ENCODE data around the gene FAM98C. TPM values are rescaled to one million over a fixed set of nuclear protein-coding genes. Genes with fewer than 3 reads are reported as not detected.

The FAM98C gene
- total RNA-seq, 1 donor: 7.8 TPM

DNA sequence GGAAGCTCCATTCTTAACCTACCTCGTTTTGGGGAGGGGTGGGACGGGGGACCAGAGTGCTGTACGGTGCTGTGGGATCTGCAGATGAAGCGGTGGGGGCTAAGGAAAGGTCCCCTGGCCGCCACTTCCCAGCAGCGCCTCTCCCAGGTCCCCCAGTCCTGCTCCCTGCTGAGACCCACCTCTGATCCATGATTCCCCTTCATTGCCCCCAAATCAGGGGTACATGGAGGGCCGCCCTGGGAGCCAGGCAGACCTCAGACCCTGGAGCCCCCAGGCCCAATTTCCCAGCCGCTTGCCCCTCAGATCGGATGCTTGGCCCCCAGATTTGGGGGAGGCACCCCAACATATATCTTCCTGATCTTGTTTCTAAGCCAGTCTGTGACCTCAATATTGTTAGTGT is 3.8 kb upstream of the FAM98C start:
- H3K4me3 ChIP-seq (ENCODE audit: low read depth, low read length): no peak overlapping the region
- TF ChIP-seq, protein P1, sequence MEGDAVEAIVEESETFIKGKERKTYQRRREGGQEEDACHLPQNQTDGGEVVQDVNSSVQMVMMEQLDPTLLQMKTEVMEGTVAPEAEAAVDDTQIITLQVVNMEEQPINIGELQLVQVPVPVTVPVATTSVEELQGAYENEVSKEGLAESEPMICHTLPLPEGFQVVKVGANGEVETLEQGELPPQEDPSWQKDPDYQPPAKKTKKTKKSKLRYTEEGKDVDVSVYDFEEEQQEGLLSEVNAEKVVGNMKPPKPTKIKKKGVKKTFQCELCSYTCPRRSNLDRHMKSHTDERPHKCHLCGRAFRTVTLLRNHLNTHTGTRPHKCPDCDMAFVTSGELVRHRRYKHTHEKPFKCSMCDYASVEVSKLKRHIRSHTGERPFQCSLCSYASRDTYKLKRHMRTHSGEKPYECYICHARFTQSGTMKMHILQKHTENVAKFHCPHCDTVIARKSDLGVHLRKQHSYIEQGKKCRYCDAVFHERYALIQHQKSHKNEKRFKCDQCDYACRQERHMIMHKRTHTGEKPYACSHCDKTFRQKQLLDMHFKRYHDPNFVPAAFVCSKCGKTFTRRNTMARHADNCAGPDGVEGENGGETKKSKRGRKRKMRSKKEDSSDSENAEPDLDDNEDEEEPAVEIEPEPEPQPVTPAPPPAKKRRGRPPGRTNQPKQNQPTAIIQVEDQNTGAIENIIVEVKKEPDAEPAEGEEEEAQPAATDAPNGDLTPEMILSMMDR (IDR thresholded peaks at IDR 0.05; ENCODE audit: insufficient read depth, low read depth, low read length): no peak
- no peak for DNase-seq (ENCODE audit: low read depth)

DNA sequence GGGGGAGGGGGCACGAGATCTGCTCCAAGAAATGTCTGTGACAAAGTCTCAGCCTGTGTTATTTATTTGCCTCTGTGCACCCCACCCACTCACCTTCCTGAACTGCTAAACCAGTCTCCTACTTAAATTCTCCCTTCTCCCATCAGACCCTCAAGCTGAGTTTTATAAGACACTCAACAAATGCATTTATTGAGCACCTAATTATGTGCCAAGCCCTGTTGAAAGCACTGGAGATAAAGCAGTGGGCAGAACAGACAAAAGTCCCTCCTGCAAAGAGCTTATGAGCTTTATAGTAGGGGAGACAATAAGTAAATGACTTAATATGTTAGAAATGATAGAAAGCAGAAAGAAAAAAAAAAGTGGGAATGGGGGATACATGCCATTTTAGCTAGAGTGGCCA is 3.4 kb upstream of the FAM98C start:
- TF ChIP-seq, protein P1 (IDR thresholded peaks at IDR 0.05; ENCODE audit: insufficient read depth, low read depth, low read length): no peak

DNA sequence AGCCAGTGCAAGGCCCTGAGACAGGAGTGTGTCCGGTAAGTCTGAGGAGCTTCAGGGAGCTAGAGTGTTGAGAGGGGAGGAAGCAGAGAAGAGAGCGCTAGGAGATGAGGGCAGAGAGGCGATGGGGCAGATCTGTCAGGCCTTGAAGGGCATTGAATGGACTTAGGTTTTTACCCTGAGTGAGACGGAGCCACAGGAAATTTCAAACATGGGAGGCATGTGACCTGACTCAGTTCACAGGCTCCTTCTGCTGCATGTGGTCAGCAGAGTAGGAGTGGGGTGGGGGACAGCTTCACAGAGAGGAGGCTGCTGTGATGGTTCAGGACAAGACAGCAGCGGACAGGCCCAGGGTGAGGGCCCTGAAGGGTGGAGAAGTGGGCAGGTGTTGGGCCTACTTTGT is 2.5 kb upstream of the FAM98C start:
- H3K4me3 ChIP-seq (ENCODE audit: low read depth, low read length): no peak overlapping the region
- TF ChIP-seq, protein P1 (IDR thresholded peaks at IDR 0.05; ENCODE audit: insufficient read depth, low read depth, low read length): no peak
- no peak for DNase-seq (ENCODE audit: low read depth)

More for the DNA sequence above, 3.4 kb upstream of the FAM98C start:
- no peak for DNase-seq (ENCODE audit: low read depth)
- H3K4me3 ChIP-seq (ENCODE audit: low read depth, low read length): no peak overlapping the region

DNA sequence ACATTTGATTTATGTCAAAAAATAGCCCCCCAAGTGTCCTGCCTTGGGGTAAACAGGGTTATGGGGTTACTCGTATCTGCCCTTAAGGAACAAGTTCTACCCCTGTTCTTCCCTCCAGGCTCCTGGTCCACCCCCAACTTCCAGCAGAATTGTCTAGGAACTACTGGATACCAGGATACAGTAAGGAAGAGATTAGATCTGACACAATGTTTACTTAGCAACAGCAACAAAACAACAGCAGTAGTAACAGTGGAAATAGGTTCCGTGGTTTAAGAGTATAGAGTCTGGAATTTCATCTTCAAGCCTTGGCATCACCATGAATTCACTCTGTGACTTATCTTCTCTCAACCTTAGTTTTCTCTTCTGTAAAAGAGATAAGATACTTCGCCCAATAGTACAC is 1.7 kb upstream of the FAM98C start:
- peak; percentile 22 for DNase-seq (ENCODE audit: low read depth)
- TF ChIP-seq, protein P1 (IDR thresholded peaks at IDR 0.05; ENCODE audit: insufficient read depth, low read depth, low read length): no peak
- no peak overlapping the region for H3K4me3 ChIP-seq (ENCODE audit: low read depth, low read length)

DNA sequence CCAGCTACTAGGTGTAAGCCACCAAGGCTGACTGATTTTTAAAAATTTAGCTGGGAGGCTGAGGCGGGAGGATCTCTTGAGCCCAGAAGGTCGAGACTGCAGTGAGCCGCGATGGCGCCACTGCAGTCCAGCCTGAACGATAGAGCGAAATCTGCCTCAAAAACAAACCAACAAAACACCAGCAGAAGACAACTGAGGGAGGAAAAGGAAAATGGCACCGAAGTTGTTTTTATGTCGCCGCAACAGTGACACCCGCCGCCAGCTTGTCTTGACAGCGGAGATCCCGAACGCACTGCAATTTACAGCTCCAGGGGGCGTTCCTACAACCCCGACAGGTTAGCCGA is 298 bp upstream of the FAM98C start:
- peak overlapping the region; percentile 59 for H3K4me3 ChIP-seq (ENCODE audit: low read depth, low read length)
- no peak for DNase-seq (ENCODE audit: low read depth)
- TF ChIP-seq, protein P1 (IDR thresholded peaks at IDR 0.05; ENCODE audit: insufficient read depth, low read depth, low read length): no peak

DNA sequence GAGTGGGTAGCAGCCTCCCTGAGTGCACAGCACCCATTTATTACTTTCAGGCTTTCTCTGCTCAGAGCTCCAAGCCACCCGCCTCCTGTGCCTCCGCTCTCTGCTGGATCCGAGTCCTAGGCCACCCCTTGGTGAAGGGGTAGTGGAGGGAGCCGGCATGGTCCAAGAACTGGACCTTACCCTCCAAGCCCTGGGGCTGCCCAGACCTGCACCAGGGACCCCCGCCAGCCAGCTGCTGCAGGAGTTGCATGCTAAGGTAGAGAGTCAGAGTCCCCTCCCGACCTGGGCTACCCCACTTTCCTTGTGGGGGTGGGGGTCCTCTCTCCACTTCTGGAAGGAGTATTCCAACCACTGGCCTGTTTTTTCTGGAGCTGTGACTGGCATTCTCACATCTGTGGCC is 2.0 kb downstream of the FAM98C start:
- TF ChIP-seq, protein P1 (IDR thresholded peaks at IDR 0.05; ENCODE audit: insufficient read depth, low read depth, low read length): no peak
- no peak for DNase-seq (ENCODE audit: low read depth)

DNA sequence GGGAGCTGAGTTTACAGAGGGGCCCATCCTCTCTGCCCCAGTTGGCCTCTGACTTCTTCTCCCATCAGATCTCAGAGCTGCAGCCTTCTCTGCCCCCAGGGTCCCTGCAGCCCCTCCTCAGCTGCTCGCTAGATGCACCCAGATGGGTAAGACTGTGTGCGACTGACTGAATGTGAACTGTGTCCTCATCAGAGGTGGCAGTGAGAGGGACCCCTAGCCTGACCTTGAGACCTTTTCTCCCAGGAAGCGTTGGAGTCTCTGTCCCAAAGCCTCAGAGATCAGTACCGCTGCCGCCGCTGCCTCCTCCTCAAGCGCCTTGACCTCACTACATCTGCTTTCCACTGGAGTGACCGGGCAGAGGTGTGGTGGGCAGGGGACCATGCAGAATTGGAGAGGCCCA is 2.4 kb downstream of the FAM98C start:
- TF ChIP-seq, protein P1 (IDR thresholded peaks at IDR 0.05; ENCODE audit: insufficient read depth, low read depth, low read length): no peak
- H3K4me3 ChIP-seq (ENCODE audit: low read depth, low read length): no peak overlapping the region
- no peak for DNase-seq (ENCODE audit: low read depth)

More for the DNA sequence above, 2.0 kb downstream of the FAM98C start:
- H3K4me3 ChIP-seq (ENCODE audit: low read depth, low read length): no peak overlapping the region

Data from fibroblast of villous mesenchyme (primary cell).